Progenitor cell of endocrine pancreas (in vitro differentiated cells): Measurements from ENCODE around the gene IL18R1. TPM values are rescaled to one million over a fixed set of nuclear protein-coding genes. Genes with fewer than 3 reads are reported as not detected.

Source experiments
- DNase-seq: peaks from one replicate; pipeline ENCODE4 v3.0.0; 2021; ENCODE audit warnings: low spot score; ENCODE audit not compliant: unreplicated experiment
- H3K27ac Mint-ChIP-seq: 2 replicates; pipeline ENCODE4 v1.8.0; 2021; ENCODE audit warnings: mild to moderate bottlenecking, moderate library complexity, mixed read lengths
- H3K27me3 Mint-ChIP-seq: 2 replicates; pipeline ENCODE4 v1.8.0; 2021; ENCODE audit warnings: mixed read lengths
- H3K36me3 Mint-ChIP-seq: 2 replicates; pipeline ENCODE4 v1.8.0; 2022; ENCODE audit warnings: mixed read lengths; ENCODE audit not compliant: insufficient read depth
- H3K4me1 Mint-ChIP-seq: 2 replicates; pipeline ENCODE4 v1.8.0; 2021; ENCODE audit warnings: low read depth, mixed read lengths
- H3K4me3 Mint-ChIP-seq: 2 replicates; pipeline ENCODE4 v1.8.0; 2021; ENCODE audit warnings: low read depth, mild to moderate bottlenecking, moderate library complexity, mixed read lengths
- H3K9me3 Mint-ChIP-seq: 2 replicates; pipeline ENCODE4 v1.8.0; 2021; ENCODE audit warnings: low read depth, mixed read lengths
- total RNA-seq: library from RNA; stranded (reverse); gene quantifications from 2 replicates; pipeline ENCODE4 v1.2.1, GENCODE V29; 2021
- TF ChIP-seq, protein P1 (sequence below): fragments of 200-600 bp; sonication (generic); IDR thresholded peaks from one replicate; pipeline ENCODE4 v1.5.0; 2021; ENCODE audit warnings: antibody characterized with exemption, mild to moderate bottlenecking; ENCODE audit not compliant: unreplicated experiment

The IL18R1 gene
- total RNA-seq, 1 donor from 2014 or later: 0.22 TPM

DNA sequence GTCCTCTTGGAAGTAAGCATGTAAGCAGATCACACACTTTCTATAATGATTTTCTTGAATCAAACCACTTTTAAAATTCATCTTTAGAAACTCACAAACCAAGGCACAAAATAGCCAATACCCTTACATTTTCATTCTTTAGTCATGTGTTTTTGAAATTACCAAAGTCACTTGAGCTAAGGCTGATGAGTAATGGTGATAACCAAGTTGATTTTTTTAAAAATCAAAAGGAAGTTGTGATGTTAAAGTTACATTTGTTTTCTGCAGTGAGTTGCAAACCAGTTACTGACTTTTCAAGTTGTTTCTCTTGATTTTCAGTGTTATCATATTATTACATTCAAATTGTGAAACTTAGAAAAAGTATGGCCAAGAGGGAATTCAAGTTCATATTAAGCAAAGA, 45.9 kb downstream of the IL18R1 start:
- no peaks in the 10 kb centered on the region for H3K9me3 Mint-ChIP-seq
- H3K4me1 Mint-ChIP-seq: no peaks in the 10 kb centered on the region
- H3K36me3 Mint-ChIP-seq: no peaks in the 10 kb centered on the region
- DNase-seq: no peak
- no peak overlapping the region for H3K27ac Mint-ChIP-seq
- H3K27me3 Mint-ChIP-seq: no peaks in the 10 kb centered on the region
- TF ChIP-seq, protein P1, sequence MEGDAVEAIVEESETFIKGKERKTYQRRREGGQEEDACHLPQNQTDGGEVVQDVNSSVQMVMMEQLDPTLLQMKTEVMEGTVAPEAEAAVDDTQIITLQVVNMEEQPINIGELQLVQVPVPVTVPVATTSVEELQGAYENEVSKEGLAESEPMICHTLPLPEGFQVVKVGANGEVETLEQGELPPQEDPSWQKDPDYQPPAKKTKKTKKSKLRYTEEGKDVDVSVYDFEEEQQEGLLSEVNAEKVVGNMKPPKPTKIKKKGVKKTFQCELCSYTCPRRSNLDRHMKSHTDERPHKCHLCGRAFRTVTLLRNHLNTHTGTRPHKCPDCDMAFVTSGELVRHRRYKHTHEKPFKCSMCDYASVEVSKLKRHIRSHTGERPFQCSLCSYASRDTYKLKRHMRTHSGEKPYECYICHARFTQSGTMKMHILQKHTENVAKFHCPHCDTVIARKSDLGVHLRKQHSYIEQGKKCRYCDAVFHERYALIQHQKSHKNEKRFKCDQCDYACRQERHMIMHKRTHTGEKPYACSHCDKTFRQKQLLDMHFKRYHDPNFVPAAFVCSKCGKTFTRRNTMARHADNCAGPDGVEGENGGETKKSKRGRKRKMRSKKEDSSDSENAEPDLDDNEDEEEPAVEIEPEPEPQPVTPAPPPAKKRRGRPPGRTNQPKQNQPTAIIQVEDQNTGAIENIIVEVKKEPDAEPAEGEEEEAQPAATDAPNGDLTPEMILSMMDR: no peak
- H3K4me3 Mint-ChIP-seq: no peak overlapping the region

DNA sequence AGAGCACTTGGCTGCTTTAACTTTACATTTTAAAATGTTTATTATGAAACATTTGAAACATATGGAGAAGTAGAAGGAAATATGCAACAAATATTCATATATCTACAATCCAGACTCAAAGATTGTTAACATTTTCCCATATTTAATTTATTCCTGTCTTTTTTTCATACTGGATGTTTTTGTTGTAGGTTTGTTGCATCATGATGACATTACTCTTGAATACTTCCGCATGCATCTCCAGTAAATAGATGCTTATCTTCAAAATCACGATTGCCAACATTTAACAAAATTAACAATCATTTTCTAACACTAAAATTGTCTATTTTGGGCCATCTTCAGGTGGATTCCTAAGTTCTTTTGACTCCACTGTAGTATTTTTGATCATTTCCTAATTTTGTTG, 46.3 kb downstream of the IL18R1 start:
- TF ChIP-seq, protein P1: no peak
- H3K4me3 Mint-ChIP-seq: no peak overlapping the region
- H3K27ac Mint-ChIP-seq: no peak overlapping the region
- no peak for DNase-seq
- H3K36me3 Mint-ChIP-seq: no peaks in the 10 kb centered on the region
- no peaks in the 10 kb centered on the region for H3K9me3 Mint-ChIP-seq
- no peaks in the 10 kb centered on the region for H3K27me3 Mint-ChIP-seq
- no peaks in the 10 kb centered on the region for H3K4me1 Mint-ChIP-seq

DNA sequence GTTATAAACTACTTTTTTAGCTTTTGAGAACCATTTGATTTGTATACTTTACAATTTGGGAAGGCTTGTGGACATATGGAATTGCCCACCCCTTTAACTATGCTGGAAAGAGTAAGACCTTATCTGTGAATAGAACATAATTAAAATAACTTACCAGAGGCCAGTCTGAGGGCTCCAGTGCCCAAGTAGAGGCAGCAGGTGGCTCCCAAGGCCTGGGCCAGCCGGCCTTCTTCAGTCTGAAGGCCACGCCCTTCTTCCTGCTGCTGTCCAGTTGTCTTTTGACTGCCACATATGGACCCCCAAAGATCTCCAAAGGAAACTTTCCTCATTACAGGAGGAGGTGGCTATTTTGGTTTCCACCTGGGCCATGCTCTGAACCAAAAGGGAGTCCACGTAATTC, 55.4 kb downstream of the IL18R1 start:
- no peak overlapping the region for H3K27ac Mint-ChIP-seq
- no peaks in the 10 kb centered on the region for H3K27me3 Mint-ChIP-seq
- H3K36me3 Mint-ChIP-seq: no peaks in the 10 kb centered on the region
- peaks cover 8% of the 10 kb centered on the region for H3K9me3 Mint-ChIP-seq
- TF ChIP-seq, protein P1: no peak
- H3K4me1 Mint-ChIP-seq: no peaks in the 10 kb centered on the region
- H3K4me3 Mint-ChIP-seq: no peak overlapping the region
- DNase-seq: no peak

DNA sequence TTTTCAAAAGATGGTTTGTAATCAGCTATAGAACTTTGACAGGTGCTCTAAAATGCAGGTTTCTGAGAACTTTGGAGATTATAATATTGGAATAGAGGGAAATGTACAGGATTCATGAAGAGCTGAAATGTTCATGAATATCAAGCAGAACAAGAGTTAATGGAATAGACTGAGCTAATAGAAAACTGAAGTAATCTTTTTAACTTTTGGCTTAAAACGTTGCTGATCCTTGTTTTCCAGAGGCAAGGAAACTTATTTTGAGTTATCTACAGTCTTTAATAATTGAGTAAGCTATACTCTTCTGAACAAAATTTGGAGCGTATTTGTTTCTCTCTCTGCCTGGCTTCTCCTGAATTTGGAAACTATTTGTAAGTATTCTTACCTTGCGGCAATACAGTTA, 56.6 kb downstream of the IL18R1 start:
- H3K27me3 Mint-ChIP-seq: no peaks in the 10 kb centered on the region
- no peaks in the 10 kb centered on the region for H3K36me3 Mint-ChIP-seq
- no peaks in the 10 kb centered on the region for H3K4me1 Mint-ChIP-seq
- TF ChIP-seq, protein P1: no peak
- no peak for DNase-seq
- no peak overlapping the region for H3K27ac Mint-ChIP-seq
- peaks cover 8% of the 10 kb centered on the region for H3K9me3 Mint-ChIP-seq
- no peak overlapping the region for H3K4me3 Mint-ChIP-seq

DNA sequence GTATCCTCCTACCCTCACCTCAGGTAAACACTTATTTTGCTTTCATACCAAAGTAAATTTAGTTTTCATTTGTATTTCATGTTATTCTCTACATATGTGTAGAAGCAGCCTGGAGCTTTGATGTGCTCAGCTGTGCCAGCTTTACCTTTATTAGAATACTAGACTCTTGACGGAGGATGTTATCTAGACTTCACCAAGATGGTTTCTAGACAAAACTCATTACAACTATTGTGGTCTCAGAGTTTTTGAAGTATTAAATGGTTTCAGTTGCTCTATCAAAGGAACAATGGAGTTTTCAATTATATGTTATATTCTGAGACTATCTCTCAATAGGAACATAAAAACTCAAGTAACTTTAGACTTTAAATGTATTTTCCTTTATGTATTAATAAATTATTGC, 62.4 kb downstream of the IL18R1 start:
- no peaks in the 10 kb centered on the region for H3K36me3 Mint-ChIP-seq
- TF ChIP-seq, protein P1: no peak
- no peaks in the 10 kb centered on the region for H3K9me3 Mint-ChIP-seq
- no peaks in the 10 kb centered on the region for H3K4me1 Mint-ChIP-seq
- no peak for DNase-seq
- no peak overlapping the region for H3K4me3 Mint-ChIP-seq
- no peak overlapping the region for H3K27ac Mint-ChIP-seq
- peaks cover 21% of the 10 kb centered on the region for H3K27me3 Mint-ChIP-seq
